Stimulated activated CD8-positive, alpha-beta memory T cell treated with anti-CD3 and anti-CD28 coated beads, Interleukin-15, amount 100 ng/mL, for 24 hours (primary cell): ENCODE results near the gene HKDC1.
"Not testable (repeated sequence)": the region's sequence is repeated elsewhere in the genome, so short reads cannot be mapped to it uniquely, and the experiment has no call there.

ENCODE experiments used
- DNase-seq: peaks from one replicate; pipeline ENCODE4 v3.0.0-alpha.2; 2020; ENCODE audit warnings: low read depth

HKDC1 gene

DNA sequence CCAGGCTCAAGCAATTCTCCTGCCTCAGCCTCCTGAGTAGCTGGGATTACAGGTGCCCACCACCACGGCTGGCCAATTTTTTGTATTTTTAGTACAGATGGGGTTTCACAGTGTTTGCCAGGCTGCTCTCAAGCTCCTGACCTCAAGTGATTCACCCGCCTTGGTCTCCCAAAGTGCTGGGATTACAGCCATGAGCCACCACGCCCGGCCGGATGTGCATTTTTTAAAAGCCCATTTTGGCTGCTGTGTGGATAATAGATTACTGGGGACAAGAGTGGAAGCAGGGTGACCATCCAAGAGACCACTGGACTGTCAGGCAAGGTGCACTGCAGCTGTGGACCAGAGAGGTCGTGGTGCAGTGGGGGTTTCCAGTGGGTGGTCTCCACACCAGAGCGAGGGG lies 21.4 kb downstream of the HKDC1 start:
- no peak for DNase-seq

DNA sequence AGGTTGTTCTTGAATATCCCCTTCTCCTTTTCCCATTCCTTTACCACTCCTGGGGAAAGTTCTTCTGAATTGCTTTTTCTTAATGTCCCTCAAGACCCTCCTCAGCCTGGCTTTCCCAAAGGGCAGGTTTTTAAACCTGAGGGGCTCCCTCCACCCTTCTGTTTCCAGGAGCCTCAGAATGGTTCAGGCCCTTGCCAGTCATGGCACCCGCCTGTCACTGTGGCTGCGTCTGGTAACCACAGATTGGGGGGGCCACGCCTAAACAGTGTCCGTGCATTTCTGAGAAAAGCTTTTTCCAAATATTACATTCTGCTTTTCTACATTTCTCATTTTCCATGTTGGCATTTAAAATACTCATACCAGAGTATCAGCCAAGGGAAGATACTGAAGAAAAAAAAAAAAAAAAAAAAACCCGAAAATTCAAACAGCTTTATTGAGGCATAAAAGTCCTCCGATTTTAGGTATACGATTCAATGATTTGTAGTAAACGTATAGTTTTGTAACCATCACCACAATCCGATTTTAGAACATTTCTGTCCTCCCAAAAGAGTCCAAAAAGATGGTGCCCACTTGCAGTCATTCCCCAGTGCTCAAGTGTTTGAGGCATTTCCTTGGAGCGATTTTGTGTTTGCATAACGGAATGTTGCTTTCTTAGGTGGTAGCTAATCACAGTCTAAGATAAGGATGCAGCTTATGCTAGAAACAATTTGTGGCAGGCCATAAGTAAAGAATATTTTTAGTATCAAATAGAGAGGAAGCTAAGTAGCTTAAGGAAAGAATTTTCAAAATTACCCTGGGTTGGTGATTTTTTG lies 22.1 kb downstream of the HKDC1 start:
- DNase-seq, result no peak

DNA sequence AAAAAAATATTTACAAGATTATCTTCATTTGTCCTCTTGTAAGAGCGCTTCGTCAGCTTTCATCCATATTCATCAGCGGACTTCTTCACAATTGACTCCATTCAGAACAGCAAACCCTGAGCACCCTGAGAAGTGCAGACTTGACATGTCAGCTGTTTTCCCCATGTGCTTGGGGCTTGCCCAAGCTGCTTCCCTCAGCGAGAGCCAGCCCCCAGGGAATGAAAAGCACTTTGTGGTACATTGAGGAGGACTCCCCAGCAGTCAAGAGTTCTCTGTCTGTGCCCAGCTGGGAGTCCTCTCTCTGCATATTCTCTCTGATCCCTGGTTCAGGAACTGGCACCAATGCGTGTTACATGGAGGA lies 22.7 kb downstream of the HKDC1 start:
- no peak for DNase-seq

DNA sequence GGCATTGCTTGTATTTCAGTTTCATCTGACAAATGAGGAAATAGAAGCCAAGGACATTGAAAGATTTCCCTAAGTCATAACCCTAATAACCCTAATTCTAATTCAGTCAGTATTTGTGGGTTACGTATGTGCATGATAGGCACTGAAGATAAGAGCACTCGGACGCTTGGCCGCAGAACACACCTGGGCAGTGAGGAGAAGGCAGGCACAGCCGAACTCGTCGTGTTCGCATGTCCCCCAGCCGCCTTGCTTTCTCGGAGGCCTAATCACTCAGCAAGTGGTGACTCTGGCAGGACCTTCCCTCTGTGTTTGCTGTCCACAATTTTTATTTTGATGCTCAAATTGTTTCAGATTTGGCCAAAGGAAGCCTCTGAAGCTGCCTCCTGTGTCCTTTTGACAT lies 23.7 kb downstream of the HKDC1 start:
- no peak for DNase-seq

DNA sequence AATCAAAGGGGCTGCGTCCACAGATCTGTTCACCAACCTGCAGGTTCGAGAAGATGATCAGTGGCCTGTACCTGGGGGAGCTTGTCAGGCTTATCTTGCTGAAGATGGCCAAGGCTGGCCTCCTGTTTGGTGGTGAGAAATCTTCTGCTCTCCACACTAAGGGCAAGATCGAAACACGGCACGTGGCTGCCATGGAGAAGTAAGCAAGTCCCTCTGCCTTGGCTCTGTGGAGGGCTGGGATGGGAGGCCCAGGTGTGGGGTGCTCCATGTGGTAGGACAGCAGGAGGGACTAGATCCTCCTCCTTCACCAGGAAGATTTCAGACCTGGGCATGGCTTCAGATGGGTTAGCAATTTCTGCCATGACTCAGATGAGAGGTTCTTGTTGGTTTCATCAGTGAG lies 25.9 kb downstream of the HKDC1 start:
- DNase-seq, result no peak

DNA sequence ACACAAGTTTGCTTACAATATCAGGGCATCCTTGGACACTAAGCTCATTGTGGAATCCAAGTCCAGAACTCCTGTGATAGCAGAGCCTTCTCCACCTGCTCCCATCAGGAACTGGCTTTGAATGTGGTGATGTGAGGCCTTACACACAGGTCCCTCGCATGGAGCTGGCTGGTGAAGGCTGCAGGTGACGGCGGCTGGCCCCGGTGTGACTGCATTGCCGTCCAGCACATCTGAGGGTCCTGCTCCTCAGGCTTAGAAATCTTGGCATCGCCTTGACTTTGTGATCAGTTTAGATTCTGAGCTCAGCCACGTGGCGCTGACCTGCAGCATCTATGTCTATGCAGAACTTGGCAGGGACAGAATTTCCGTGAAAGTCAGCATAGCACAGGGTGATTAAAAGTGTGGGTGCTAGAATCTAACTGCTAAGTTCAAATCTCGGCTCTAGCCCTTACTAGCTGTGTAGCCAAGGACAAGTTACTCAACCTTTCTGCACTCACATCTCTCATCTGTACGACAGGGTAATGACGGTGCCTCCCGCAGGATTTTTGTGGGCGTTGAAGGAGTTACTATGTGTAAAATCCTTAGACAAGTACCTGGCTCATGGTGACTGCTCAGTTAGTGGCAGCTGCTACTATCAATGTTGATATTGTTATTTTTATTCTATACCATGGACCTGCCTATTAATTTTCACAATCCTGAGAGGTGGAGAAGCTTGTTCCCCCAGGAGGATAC lies 26.6 kb downstream of the HKDC1 start:
- DNase-seq, result no peak

DNA sequence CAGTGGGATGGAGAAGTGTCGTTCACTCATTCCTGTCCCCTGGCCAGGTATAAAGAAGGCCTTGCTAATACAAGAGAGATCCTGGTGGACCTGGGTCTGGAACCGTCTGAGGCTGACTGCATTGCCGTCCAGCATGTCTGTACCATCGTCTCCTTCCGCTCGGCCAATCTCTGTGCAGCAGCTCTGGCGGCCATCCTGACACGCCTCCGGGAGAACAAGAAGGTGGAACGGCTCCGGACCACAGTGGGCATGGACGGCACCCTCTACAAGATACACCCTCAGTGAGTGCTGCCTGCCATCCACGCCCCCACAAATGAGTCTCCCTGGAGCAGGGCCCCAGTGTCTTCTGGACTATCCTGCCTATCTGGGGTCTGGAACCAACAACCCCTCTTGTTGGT lies 27.2 kb downstream of the HKDC1 start:
- DNase-seq, result no peak

DNA sequence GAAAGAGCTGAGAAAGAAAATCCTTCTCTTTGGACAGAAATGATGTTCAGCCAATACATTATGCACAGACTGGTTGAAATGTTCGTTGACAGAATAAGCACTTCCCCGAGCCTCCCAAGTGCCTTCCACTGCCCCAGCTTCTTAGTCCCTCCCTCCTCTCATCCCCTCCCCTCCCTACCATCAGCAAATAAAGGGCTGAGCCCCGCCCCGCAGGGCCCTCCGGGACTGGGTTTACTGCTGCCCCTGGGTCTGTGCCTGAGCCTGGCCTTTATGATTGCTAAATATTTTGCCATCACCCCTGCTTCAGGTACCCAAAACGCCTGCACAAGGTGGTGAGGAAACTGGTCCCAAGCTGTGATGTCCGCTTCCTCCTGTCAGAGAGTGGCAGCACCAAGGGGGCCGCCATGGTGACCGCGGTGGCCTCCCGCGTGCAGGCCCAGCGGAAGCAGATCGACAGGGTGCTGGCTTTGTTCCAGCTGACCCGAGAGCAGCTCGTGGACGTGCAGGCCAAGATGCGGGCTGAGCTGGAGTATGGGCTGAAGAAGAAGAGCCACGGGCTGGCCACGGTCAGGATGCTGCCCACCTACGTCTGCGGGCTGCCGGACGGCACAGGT lies 28.1 kb downstream of the HKDC1 start:
- DNase-seq, result no peak

DNA sequence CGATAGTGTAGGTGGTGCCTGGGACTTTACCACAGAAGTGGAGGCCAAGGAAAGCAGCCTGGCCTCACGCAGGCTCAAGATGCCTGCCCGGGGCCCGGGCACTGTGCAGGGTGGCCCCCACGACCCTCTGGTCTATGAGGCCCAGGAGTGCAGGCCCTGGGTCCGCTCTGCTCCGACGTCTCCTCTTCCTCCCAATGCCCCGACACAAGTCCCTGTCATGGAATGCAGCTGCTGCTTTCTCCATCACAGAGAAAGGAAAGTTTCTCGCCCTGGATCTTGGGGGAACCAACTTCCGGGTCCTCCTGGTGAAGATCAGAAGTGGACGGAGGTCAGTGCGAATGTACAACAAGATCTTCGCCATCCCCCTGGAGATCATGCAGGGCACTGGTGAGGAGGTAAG lies 29.9 kb downstream of the HKDC1 start:
- no peak for DNase-seq

DNA sequence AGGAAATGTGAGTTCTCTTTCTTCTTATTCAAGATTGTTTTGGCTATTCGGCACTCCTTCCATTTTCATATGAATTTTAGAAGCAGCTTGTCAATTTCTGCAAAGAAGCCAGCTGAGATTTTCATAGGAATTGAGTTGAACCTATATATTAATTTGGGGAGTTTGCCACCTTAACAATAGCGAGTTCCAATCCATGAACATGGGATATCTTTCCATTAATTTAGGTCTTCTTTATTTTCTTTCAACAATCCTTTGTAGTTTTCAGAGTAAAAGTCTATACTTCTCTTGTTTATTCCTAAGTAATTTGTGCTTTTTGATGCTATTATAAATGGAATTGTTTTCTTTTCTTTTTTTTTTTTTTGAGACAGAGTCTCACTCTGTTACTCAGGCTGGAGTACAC lies 31.3 kb downstream of the HKDC1 start:
- not testable (repeated sequence) for DNase-seq

DNA sequence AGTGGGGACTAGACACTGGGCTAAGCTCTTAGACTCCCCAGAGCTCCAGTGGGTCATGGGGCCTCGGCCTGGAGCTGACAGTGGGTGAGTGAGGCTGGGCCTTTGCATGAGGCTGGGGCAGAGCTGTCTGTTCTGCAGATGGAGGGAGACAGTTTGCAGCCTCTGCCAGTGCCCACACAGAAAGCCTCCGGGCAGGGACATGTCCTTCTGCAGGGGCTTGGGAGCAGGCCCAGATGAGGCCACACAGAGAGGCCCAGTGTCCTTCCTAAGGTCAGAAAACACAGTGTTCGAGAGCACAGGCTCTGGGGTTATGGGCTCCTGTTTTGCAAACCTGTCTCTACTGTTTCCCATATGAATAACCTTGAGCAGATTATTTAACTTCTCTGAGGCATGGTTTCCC lies 33.0 kb downstream of the HKDC1 start:
- no peak for DNase-seq

DNA sequence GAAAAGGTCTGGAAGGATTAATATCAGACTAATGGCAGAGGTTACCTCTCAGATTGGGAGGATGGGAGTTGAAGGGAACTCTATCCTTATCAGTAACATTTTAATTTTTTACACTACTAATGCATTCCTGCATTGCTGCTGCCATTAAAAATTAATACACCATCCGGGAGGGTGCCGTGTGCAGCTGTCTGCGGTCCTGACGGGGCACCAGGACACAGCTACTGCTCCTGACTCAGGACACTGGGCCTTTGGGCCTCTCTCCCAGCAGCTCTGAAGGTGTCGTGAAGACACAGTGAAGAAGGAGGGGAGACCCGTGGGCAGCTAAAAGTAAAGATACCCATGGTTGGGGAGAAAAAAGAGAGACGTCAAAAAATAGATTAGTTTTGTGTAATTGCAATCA lies 34.7 kb downstream of the HKDC1 start:
- DNase-seq, result no peak

DNA sequence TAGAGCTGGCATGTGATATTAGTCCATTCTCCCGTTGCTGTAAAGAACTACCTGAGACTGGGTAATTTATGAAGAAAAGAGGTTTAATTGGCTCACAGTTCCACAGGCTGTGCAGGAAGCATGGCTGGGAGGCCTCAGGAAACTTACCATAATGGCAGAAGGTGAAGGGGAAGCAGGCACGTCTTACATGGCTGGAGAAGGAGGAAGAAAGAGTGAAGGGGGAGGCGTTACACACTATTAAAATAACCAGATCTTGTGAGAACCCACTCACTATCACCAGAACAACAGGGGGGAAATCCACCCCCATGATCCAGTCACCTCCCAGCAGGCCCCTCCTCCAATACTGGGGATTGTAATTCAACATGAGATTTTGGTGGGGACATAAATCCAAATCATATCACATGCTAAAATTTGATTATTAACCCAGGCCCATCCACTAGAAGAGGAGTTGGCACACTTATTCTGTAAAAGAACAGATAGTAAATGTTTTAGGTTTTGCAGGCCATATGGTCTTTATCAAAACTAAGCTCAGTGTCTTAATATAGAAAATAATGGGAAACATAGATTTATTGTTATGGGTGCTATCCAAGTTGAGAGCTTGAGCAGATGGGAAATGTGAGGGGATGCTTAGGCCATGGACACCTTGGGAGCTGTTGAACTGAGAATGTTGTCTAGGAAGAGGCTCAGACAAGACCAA lies 39.6 kb downstream of the HKDC1 start:
- DNase-seq, result no peak

DNA sequence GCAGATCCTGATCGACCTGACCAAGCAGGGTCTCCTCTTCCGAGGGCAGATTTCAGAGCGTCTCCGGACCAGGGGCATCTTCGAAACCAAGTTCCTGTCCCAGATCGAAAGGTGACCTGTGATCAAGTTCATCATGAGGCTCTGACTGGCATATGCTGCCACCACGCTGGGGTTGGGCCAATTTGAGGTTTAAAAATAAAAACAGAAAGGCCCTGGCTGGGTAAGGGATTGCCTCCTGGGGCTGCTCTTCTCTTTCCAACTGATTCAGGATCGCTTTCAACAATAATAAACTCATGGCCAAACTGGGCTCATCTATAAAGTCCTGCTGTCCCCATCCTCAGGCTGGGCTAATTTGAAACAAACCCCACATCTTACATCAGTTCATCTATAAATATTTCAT lies 41.1 kb downstream of the HKDC1 start:
- DNase-seq, result no peak

DNA sequence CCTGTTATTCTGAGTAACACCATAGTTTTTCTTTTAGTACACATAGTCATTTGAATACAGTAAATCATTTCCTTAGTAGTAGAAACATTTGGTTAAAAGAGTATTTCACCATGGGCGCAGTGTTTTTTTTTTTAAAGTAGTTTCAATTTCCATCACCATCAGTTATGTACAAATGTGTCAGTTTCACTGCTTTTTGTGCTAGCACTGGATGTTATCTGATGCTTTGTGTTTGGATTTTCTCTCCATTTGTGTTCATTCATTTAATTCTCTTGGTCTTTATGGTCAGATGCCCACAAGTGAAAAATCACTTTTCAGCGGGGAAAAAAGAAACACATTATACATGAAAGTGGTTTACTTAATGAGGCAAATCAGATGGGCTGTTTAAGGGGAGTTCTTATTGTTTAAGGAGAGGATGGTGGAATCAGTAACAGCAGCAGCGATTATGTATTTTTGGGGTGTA lies 42.2 kb downstream of the HKDC1 start:
- DNase-seq, result no peak

DNA sequence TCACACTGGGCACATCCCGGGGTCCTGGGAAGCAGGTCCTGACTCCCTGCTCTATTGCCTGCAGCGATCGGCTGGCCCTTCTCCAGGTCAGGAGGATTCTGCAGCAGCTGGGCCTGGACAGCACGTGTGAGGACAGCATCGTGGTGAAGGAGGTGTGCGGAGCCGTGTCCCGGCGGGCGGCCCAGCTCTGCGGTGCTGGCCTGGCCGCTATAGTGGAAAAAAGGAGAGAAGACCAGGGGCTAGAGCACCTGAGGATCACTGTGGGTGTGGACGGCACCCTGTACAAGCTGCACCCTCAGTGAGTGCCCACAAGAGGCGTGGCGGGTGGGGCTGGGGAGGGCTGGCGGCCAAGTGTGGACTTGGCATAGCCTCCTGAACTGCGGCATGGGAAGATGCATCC lies 45.4 kb downstream of the HKDC1 start:
- DNase-seq, result no peak

DNA sequence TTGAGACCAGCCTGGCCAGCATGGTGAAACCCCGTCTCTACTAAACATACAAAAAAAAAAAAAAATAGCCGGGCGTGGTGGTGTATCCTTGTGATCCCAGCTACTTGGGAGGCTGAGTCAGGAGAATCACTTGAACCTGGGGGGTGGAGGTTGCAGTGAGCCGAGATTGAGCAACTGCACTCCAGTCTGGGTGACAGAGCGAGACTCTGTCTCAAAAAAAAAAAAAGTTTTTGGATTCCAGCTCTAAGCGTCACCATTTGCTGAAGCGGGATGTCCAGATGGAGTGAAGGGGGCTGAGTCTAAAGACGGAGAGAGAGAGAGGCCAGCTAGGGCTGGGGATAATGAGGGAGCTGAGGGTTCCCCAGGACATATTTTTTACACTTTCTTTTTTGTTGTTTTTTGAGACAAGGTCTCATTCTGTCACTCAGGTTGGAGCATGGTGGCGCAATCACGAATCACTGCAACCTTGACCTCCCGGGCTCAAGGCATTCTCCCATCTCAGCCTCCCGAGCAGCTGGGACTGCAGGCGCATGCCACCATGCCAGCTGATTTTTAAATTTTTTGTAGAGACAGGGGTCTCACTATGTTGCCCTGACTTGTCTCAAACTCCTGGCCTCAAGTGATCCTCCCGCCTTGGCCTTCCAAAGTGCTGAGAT lies 48.8 kb downstream of the HKDC1 start:
- no peak for DNase-seq

DNA sequence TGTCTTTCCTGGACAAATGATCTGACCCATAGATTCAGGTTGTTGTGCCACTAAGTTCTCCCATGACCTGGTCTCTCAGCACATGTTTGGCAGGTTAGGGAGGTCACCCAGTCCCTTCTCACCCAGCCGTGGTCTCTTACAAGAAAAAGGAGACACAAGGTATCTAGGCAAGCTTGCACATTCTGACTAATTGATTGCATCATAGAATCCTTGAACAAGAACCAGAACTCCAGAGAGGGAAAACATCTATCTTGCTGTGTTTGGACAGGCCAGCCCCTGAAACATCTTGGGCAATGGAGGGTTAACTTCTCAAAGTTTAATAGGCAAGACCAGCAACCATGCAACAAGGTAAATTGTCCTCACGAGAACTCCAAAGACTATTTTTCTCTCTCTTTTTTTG lies 49.6 kb downstream of the HKDC1 start:
- no peak for DNase-seq

DNA sequence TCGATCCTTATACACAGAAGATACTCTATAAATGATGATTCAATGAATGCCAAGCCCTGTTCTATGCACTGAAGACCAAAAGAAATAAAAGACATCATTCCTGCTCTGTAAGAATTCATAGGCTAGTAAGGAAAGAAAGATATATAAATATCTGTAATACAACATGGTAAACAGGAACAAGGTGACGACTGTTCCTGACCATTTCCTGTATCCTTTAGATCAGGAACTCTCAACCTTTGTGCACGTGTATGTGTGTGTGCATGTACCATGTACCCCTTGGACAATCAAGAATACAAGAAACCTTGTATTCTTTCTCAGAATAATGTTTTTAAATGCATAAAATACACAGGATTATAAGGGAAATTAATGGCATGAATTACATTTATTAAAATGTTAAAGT lies 50.9 kb downstream of the HKDC1 start:
- no peak for DNase-seq

DNA sequence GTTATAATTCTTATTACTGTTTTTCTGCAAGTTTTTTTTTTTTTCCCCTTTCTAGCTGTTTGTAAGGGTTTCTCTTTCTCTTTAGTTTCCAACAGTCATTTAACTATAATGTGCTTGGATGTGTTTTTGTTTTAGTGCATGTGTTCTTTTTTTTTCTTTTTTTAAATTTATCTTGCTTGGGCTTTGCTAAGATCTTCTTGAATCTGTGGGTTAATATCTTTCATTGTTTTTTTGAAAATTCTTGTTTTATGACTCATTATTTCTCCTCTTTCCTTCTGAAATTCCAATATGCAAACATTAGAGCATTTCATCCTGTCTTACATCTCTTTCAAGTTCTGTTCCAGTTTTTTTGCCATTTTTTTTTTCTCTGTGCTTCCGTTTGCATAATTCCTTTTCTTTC lies 52.5 kb downstream of the HKDC1 start:
- DNase-seq, result no peak

DNA sequence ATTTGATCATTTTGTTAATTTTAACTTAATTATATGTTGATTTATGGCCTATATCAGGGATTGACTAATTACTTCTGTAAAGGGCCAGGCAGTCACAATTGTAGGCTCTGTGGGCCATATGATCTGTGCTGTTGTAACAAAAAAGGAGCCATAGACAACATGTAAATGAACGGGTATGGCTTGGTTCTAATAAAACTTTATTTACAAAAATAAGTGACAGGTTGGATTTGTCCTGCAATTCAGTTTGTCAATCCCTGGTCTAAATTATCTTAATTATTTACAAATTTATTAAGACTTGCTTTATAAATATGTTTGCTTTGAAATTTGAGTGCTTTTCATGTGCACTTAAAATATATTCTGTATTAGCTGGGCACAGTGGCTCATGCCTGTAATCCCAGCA lies 55.3 kb downstream of the HKDC1 start:
- DNase-seq, result no peak

DNA sequence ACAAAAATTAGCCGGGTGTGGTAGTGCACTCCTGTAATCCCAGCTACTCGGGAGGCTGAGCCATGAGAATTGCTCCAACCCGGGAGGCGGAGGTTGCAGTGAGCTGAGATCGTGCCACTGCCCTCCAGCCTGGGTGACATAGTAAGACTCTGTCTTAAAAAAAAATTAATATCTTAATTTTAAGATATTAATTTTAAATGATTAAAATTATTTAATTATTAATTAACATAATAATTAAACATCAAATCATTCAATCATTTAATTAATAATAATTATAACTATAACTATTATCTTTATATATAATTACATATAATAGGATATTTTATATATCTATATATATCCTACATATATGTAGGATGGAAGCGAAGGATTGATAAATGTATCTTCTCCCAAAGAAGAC lies 56.4 kb downstream of the HKDC1 start:
- DNase-seq, result no peak
